ENCODE measurements around the gene RPL13. TPM values are rescaled to one million over a fixed set of nuclear protein-coding genes. Genes with fewer than 3 reads are reported as not detected.

The RPL13 gene
- total and polyA plus RNA-seq, 2 of the 8 experiments (the other 6 are each of a cell fraction or from before 2014, with no cell fraction given), result 2,162 to 7,384 TPM

DNA sequence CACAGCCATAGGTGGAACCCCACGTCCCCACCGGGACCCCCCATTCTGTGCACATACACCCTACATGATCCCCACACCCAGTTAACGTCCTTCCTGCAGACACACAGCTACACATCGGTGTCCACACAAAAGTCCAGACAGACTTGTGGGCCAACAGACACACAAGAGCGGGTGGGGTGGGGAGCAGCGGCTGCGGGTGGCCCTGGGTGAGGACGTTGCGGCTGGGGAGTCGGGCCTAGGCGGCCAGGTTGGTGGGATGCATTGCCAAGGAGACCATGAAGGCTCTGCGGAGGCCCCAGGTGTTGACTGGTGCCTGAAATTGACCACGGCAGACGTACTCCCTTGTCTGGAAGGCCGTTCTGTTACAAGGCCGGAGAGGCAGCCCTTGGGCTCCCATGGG is 44.3 kb downstream of the RPL13 start (continued):
- TF ChIP-seq SP4 (IDR thresholded peaks at IDR 0.05; ENCODE audit: low read length), result no peak
- no peak for TF ChIP-seq KDM4A (IDR thresholded peaks at IDR 0.05; ENCODE audit: low read depth, low read length, severe bottlenecking)
- no peak for TF ChIP-seq MAFK (IDR thresholded peaks at IDR 0.05; ENCODE audit: low read depth, low read length)
- no peak for TF ChIP-seq TAF7 (optimal IDR thresholded peaks at IDR 0.05; ENCODE audit: borderline replicate concordance, low read depth, low read length)

Data from H1 (cell line).